GM19452 (cell line): Measurements from ENCODE around the gene DCAF10.
"Not testable (repeated sequence)": the region's sequence is repeated elsewhere in the genome, so short reads cannot be mapped to it uniquely, and the experiment has no call there.

ENCODE experiments used
- ATAC-seq: cut with Tn5 transposase; IDR thresholded peaks from one replicate; pipeline ENCODE4 v1.9.1; 2021; ENCODE audit not compliant: unreplicated experiment

DCAF10 gene

DNA sequence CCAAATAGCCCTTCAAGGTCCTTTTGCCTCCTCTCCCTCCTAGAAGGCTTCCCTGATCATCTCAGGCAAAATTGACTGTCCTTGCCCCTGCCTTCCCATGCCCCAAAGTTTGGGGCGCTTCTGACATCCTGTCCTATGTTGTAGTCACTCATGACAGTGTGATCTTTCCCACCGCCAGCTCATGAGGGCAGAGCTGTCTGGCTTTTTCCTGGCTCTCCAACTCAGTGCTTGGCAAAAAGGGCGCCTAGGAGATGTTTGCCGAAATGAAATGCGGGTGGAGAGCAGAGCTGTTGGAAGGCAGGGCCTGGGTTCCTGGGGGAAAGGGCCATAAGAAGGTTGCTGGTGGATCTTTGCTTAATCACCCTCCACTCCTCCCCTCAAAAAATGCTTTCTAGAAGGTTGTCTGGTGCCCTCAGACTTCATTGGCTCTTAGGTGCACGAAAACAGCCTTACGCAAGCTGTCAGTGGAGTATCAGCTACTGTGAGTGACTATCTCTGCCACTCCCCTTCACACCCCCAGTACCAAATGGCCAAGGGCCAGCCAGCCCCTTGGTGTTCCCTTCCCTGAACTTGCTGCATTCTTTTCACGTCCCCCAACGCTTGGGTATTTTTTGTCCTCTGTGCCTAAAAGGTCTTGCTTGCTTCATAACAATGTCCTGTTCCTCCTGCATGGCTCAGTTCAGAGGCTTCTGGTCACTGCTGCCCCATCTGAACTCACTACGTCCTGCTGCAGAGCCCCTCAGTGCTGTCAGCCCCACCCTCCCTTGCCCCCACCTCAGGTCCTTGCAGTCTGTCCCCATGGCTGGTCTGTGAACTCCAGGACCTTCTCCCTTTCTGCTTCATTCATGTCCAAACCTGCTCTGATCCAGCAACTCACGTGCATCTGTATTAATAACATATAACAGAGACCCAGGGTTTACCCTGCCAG, 106.0 kb downstream of the DCAF10 start:
- no peak for ATAC-seq

DNA sequence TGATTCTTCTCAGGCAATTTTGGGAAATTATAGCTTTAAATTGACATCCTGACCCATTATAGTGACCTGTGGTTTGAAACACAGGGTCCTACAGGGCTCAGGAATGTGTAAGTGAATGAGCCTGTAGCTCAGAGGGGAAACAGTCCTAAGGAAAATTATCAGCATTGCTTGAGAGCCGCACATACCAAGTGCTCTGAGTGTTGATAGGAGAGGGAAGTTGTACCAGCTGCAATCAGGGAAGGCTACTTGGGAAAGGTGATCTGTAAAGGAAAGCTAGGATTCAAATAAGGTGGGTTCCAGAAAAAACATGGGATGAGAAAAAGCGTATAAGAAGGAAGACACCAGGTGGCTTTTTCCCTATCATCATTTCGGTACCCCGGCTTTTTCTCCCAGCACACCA, 107.7 kb downstream of the DCAF10 start:
- ATAC-seq: no peak

DNA sequence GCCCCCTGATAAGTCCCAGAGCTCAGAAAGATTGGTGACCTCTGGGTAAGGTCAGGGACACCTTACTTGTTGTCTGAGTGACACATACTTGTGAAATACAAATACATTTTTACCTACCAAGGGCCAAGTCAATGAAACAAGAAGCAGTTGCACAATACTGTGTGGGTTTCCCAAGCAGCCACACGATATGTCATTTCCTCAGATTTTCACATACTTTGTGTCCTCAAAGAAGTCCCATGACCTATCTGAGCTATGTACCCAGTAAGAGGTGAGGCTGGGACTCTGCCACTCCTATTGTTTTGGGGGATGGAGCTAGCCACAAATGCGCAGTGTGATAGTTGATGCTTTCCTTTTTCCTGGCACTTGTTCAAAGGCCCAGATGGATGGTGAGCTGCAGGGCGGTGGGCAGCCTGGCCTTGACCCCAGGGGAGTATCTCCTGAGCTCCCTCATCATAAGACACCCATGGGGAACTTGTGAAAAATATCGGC, 108.1 kb downstream of the DCAF10 start:
- ATAC-seq: no peak

DNA sequence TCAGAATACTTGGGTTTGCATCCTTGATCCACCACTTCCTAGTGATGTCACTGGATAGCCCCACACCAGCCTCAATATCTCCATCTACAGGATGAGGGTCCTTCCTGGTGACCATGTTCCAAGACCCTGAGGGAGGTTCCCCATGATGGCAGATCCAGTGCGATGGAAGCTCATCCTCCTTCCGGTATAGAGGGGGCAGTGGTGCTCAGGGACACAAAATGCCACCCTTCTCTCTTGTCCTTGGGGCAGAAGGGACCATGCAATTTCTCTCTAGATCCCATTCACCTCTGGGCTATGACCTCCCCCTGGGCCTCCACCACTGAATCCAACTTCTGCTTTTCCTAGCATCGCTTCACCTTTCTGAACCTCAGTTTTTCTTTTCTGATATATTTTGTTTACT, 108.7 kb downstream of the DCAF10 start:
- ATAC-seq: no peak

DNA sequence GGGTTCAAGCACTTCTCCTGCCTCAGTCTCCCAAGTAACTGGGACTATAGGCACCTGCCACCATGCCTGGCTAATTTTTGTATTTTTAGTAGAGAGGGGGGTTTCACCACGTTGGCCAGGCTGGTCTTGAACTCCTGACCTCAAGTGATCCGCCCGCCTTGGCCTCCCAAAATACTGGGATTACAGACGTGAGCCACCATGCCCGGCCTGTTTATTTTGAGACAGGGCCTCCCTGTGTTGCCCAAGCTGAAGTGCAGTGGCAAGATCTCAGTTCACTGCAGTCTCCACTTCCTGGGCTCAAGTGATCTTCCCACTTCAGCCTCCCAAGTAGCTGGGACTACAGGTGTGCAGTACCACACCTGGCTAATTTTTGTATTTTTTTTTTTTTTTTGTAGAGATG, 109.2 kb downstream of the DCAF10 start:
- not testable (repeated sequence) for ATAC-seq

DNA sequence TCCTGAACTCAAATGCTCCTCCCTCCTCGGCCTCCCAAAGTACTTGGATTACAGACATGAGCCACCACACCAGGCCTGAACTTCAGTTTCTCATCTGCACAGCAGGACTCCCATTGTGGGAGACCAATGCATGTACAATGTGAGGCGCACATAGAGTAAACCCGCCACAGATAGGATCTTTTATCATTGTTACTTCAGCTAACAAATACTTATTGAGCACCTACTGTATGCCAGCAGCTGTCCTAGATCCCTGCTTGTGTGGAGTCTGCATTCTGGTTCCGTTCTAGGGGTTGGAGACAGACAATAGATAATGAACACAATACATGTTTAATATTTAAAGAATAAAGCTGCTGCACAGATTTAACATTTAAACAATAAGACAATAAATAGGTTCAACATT, 109.7 kb downstream of the DCAF10 start:
- ATAC-seq: no peak

DNA sequence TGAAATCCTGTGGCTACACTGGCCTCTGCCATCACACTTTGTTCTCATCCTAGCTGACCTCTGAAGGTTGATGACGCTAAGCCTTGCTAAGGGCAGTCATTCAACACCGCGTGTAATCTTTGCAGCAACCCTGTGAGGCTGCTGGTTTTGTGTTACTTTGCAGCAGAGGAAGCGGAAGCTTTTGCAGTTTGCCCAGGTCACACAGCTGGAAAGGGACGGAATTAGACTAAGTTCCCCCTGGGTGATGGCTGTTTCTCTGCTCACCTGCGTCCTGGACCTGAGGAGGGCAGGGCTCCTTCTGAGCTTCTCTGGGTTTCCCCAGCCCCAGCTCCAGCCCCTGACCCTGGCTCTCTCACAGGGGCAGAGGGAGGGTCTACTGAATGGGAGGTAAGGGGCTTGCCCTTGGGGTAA, 110.7 kb downstream of the DCAF10 start:
- ATAC-seq: no peak

DNA sequence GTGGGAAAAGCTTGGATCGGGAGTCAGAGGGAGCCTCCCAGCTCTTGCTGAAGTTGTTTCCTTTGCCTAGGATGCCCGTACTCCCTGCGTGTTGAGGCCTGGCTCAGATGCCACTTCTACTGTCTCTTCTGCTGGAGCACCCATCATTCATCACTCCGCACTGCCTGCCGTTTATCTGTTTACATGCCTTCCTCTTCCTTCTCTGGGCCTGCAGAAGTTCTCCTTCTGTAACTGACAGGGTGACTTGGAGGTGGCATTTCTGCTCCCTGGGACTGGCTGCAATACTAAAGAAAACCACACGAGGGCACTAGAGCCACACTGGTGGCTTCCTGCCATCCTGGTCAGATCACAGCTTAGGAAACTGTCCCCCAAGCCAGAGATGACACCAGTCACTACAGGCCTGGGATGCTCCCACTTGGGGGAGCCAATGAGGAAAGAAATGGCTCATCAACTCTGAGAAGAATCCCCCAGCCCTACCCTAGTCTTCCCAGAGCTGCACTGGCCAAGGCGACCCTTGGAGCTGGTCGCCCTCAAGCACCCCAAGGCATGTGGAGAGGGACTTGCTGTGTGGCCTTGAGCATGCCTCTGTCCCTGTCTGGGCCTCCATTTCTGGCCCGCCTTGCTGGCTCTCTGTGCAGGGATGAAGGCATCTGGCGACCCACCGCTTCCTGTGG, 113.0 kb downstream of the DCAF10 start:
- ATAC-seq: peak; percentile 72

GRCh38 chr9:37914154-37914551, 113.6 kb downstream of the DCAF10 start:
- ATAC-seq: no peak

DNA sequence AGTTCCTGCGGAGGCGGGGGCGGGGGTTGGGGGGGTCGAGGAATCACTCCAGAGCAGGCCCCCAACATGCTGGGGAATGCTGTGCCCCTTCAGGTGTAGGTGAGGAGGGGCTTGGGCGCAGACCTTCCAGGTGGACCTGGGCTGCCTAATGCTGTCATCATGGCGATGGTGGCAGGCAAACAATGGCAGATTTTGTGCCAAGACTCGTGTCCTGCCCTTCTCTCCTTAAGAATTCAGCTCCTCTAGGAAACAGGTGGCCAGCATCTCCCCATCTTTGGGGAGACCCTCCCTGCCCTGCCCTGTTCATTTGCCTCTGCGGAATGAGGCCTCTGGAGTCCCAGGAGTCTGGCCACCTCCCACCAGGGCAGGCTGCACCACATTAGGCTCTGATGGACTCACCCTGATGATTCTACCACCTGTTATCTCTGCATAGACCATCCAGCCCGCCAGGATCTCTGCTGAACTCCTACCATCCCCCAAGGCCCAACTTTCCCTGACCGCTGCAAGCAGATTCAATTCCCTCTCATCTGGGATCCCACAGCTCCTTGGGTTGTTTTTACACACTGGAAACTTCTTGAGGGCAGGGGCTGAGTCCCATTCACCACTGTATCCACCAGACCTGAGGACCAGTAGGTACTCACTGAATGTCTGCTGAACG, 114.2 kb downstream of the DCAF10 start:
- no peak for ATAC-seq

DNA sequence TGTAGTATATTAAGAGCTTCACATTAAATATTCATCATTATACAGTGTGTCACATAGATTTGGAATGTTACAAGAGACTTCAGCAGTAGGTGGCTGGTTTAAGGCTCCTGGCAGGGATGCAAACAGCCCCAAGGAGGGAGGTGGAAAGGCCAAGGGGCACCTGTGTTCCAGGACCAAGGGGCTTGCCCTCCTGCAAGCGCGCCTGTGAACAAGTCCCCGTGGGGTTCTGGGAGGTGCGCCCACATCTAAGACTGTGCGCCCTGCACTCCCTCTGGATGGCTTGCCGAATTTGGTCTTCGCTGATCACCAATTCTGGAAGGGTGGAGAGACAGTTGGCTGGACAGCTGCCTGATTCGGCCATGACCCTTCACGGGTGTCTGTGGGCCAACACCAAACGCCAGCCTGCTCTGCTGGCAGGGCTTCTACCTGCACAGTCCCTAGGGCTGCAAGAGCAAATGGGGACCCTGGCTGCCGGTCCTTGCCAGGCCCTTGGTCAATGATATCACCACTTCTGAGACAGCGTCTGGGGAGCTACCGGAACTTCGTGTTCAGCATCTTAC, 115.4 kb downstream of the DCAF10 start:
- no peak for ATAC-seq

GRCh38 chr9:37916471-37917312, 116.1 kb downstream of the DCAF10 start:
- no peak for ATAC-seq
